ENCODE results near the gene INPP5D. TPM values are rescaled to one million over a fixed set of nuclear protein-coding genes. Genes with fewer than 3 reads are reported as not detected.

INPP5D gene
- total RNA-seq, 1 donor from 2014 or later: 4.9 TPM

DNA sequence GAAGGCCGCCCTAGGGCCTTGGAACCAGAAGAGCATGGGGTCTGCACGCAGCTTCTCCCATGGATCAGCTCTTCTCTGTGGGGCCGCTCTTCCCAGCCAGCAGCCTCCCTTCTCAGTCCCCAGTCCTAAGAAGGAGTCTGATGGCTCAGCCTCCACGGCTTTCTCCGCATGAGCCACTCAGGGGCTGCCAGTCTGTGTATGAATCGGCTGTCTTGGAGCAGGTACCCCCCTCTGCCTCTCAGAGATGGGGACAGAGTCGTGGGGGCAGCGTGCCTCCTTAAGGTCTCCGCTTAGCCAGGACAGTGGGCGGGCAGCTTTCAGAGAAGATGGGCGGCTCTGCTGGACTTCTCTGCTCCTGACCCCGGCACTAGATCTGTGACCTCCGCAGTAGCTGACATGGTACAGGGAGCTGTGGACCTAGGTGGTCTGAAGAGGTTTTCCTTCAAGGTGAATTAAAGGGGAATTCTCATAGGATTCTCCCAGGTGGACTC is 21.6 kb downstream of the INPP5D start:
- H3K27ac ChIP-seq (replicated peaks): peak overlapping the region; percentile 90
- H3K36me3 ChIP-seq: no peaks in the 10 kb centered on the region
- intact Hi-C loops (cut with micrococcal nuclease): no loop called here
- peaks cover 11% of the 10 kb centered on the region for H3K27me3 ChIP-seq (ENCODE audit: low read depth)
- TF ChIP-seq, protein P1, sequence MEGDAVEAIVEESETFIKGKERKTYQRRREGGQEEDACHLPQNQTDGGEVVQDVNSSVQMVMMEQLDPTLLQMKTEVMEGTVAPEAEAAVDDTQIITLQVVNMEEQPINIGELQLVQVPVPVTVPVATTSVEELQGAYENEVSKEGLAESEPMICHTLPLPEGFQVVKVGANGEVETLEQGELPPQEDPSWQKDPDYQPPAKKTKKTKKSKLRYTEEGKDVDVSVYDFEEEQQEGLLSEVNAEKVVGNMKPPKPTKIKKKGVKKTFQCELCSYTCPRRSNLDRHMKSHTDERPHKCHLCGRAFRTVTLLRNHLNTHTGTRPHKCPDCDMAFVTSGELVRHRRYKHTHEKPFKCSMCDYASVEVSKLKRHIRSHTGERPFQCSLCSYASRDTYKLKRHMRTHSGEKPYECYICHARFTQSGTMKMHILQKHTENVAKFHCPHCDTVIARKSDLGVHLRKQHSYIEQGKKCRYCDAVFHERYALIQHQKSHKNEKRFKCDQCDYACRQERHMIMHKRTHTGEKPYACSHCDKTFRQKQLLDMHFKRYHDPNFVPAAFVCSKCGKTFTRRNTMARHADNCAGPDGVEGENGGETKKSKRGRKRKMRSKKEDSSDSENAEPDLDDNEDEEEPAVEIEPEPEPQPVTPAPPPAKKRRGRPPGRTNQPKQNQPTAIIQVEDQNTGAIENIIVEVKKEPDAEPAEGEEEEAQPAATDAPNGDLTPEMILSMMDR (IDR thresholded peaks at IDR 0.05; ENCODE audit: borderline replicate concordance): no peak
- no peak overlapping the region for H3K4me3 ChIP-seq
- H3K9me3 ChIP-seq (replicated peaks): no peaks in the 10 kb centered on the region
- DNase-seq: no peak
- peaks cover 48% of the 10 kb centered on the region for H3K4me1 ChIP-seq

DNA sequence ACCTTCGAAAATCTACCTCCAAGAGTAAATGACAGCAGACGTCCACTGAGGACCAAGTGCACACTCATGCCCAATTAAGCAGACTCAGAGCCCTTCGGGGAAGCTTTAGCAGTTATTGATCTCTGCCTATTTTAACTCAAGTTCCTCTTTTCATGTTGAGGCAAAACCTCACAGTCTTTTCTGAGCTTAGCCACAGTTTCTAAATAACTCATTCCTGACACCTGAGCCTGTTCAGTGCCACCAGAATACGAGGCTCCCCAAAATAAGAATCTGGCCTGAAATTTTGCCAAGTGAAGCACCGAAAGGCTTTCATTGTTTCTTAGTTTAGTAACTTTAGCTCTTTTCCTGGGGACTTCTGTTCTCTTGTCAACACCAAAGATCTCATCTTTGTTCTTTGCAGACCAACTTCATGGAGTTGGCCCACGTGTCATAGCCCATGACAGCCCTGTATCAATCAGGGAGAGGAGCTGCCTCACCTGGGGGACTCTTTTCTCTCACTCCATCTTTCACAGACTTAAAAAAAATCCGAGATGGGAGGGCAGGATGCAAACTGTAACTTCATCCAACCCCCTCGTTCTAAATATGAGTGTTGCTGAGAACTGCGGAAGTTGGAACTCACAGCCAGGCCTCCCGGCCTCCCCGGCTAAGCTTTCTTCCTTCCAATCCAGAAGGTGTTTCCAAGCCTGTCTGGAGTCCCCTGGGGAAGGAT is 22.2 kb downstream of the INPP5D start:
- no peak for DNase-seq
- Histone ChIP-seq H3K4me3 (no peak overlapping the region), H3K27ac (replicated peaks) (peak overlapping the region; percentile 90), H3K4me1 (peaks cover 53% of the 10 kb centered on the region), H3K27me3 (ENCODE audit: low read depth) (peaks cover 11% of the 10 kb centered on the region), H3K9me3 (replicated peaks) (no peaks in the 10 kb centered on the region), H3K36me3 (no peaks in the 10 kb centered on the region)
- TF ChIP-seq, protein P1 (IDR thresholded peaks at IDR 0.05; ENCODE audit: borderline replicate concordance): no peak
- intact Hi-C loops (cut with micrococcal nuclease): no loop called here

DNA sequence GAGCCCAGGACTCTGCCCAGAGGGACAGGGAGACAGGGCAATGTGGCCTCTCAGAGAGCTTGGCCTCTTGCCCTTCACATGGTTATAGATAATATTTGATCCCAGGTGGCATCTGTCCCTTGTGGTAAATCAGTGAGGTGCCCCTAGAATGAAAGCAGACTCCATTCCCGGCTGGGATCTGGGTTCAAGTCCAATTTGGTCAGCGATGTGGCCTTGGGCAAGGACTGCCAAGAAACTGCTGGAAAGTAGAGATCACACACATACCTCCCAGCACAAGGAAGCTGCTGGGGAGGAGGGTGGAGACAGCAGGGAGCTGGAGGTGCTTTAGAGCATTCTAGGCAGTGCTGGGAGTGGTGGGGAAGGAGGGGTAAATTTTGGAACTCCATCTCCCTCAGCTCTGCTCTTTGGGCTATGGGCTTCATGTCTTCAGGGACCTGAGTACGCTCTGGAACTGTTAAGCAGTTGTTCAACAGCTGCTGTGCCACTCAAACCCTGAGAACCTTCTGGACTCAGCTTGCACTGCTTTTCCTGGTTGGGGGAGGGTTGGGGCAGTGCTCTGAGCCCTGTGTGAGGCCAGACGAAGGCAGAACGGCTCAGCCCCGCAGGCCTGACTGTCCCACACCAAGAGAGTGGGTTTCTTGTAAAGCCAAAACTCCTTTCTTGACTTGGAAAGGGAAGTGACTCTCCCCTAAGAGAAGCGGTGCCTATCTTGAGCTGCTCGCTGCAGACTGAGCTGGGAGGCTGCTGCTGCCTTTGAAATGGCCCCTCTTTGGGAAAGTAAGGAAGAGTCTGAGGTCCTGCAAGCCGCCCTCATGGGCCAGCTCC is 23.0 kb downstream of the INPP5D start:
- intact Hi-C loops (cut with micrococcal nuclease): no loop called here
- Histone ChIP-seq H3K4me3 (no peak overlapping the region), H3K27me3 (ENCODE audit: low read depth) (peaks cover 7% of the 10 kb centered on the region), H3K9me3 (replicated peaks) (no peaks in the 10 kb centered on the region), H3K4me1 (peaks cover 53% of the 10 kb centered on the region), H3K27ac (replicated peaks) (peak overlapping the region; percentile 90), H3K36me3 (no peaks in the 10 kb centered on the region)
- DNase-seq: no peak
- TF ChIP-seq, protein P1 (IDR thresholded peaks at IDR 0.05; ENCODE audit: borderline replicate concordance): no peak

DNA sequence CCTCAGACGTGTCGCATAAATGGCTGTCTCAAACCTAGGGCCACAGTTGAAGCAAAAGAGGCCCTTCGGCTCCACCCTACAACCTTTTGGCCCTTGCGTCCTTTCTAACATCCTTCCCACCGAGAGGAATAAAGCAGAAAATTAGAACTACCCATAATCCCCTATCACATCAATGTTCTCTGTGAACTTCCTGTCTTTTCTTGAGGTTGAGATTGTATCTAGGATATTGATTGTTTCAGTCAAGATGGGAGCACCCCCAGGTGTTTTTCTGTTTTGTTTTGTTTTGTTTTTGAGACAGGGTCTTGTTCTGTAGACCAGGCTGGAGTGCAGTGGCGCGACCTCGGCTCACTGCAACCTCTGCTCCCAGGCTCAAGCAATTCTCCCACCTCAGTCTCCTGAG is 23.6 kb downstream of the INPP5D start:
- peaks cover 51% of the 10 kb centered on the region for H3K4me1 ChIP-seq
- no peaks in the 10 kb centered on the region for H3K9me3 ChIP-seq (replicated peaks)
- no peak for DNase-seq
- intact Hi-C loops (cut with micrococcal nuclease): no loop called here
- peak overlapping the region; percentile 35 for H3K4me3 ChIP-seq
- peaks cover 5% of the 10 kb centered on the region for H3K27me3 ChIP-seq (ENCODE audit: low read depth)
- peak overlapping the region; percentile 90 for H3K27ac ChIP-seq (replicated peaks)
- H3K36me3 ChIP-seq: no peaks in the 10 kb centered on the region
- TF ChIP-seq, protein P1 (IDR thresholded peaks at IDR 0.05; ENCODE audit: borderline replicate concordance): no peak

DNA sequence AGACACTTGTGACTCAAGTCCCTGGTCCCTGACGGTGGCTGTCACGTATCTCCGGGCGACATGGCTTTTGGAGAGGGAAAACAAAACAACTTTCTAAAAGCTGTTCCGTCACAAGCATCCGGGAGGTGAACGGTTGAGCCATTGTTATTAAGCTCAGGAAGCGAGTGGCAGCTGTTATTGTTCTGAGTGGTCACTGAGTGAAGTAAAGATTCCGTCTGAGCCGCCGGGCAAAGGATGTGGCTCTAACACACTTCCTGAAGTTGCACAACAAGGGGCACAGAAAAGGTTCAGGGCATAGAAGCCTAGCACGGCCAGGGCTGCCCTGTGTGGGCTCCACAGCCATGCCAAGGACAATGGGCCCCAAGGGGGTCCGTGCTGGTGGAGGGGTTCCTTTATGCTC is 24.3 kb downstream of the INPP5D start:
- intact Hi-C loops (cut with micrococcal nuclease): no loop called here
- Histone ChIP-seq H3K4me1 (peaks cover 45% of the 10 kb centered on the region), H3K4me3 (peak overlapping the region; percentile 35), H3K36me3 (no peaks in the 10 kb centered on the region), H3K27me3 (ENCODE audit: low read depth) (peaks cover 5% of the 10 kb centered on the region), H3K9me3 (replicated peaks) (no peaks in the 10 kb centered on the region), H3K27ac (replicated peaks) (peak overlapping the region; percentile 90)
- TF ChIP-seq, protein P1 (IDR thresholded peaks at IDR 0.05; ENCODE audit: borderline replicate concordance): no peak
- DNase-seq: peak; percentile 54
